SHP77 treated with DMSO at 0.1 percent for 48 hours (cell line): ENCODE results near the gene DDN.

ENCODE experiments used
- DNase-seq: peaks from one replicate; lab custom pipeline; 2025; lab: John Stamatoyannopoulos, UW

DDN gene

GRCh38 chr12:48981757-48982157, 17.4 kb downstream of the DDN start:
- no peak for DNase-seq

DNA sequence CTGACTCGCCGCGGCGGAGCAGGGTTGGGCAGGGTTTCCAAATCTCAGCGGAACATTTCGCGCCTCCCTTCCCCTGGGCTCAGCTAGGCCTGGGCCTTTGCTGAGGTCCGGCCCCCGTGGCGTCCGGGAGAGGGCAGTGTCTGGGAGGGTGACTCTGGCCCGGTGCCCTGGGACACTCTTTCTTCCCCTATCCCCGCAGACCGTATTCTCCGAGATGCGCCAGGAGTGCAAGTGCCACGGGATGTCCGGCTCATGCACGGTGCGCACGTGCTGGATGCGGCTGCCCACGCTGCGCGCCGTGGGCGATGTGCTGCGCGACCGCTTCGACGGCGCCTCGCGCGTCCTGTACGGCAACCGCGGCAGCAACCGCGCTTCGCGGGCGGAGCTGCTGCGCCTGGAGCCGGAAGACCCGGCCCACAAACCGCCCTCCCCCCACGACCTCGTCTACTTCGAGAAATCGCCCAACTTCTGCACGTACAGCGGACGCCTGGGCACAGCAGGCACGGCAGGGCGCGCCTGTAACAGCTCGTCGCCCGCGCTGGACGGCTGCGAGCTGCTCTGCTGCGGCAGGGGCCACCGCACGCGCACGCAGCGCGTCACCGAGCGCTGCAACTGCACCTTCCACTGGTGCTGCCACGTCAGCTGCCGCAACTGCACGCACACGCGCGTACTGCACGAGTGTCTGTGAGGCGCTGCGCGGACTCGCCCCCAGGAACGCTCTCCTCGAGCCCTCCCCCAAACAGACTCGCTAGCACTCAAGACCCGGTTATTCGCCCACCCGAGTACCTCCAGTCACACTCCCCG, 18.0 kb downstream of the DDN start:
- no peak for DNase-seq

DNA sequence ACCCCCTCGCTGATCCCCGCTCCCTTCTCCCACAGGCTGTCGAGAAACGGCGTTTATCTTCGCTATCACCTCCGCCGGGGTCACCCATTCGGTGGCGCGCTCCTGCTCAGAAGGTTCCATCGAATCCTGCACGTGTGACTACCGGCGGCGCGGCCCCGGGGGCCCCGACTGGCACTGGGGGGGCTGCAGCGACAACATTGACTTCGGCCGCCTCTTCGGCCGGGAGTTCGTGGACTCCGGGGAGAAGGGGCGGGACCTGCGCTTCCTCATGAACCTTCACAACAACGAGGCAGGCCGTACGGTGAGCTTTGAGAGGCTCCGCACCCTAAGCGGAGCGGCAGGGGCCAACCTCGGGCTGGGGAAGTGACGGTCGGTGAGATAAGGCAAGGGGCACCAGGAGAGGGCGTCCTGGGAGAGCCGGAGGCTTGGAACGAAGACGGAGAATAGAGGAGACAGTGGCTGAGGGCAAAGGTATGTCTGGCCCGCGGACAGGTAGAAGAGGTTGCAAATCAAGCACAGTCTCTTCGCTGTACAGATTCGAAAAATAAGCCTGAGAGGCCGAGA, 18.7 kb downstream of the DDN start:
- DNase-seq: no peak

GRCh38 chr12:48979602-48980388, 19.4 kb downstream of the DDN start:
- DNase-seq: no peak

- DNase-seq: no peak
Measured at GRCh38 chr12:48978741-48979601, 20.2 kb downstream of the DDN start.

DNA sequence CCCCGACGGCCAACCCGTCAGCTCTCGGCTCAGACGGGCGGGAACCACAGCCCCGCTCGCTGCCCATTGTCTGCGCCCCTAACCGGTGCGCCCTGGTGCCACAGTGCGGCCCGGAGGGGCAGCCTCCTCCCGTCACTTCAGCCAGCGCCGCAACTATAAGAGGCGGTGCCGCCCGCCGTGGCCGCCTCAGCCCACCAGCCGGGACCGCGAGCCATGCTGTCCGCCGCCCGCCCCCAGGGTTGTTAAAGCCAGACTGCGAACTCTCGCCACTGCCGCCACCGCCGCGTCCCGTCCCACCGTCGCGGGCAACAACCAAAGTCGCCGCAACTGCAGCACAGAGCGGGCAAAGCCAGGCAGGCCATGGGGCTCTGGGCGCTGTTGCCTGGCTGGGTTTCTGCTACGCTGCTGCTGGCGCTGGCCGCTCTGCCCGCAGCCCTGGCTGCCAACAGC, 20.9 kb downstream of the DDN start, which contains the start of gene WNT1:
TSS of gene WNT1 (plus strand) at position 32 of the 450 bp plus-strand sequence. CDS start at position 361, 329 bp downstream.
- no peak for DNase-seq

DNA sequence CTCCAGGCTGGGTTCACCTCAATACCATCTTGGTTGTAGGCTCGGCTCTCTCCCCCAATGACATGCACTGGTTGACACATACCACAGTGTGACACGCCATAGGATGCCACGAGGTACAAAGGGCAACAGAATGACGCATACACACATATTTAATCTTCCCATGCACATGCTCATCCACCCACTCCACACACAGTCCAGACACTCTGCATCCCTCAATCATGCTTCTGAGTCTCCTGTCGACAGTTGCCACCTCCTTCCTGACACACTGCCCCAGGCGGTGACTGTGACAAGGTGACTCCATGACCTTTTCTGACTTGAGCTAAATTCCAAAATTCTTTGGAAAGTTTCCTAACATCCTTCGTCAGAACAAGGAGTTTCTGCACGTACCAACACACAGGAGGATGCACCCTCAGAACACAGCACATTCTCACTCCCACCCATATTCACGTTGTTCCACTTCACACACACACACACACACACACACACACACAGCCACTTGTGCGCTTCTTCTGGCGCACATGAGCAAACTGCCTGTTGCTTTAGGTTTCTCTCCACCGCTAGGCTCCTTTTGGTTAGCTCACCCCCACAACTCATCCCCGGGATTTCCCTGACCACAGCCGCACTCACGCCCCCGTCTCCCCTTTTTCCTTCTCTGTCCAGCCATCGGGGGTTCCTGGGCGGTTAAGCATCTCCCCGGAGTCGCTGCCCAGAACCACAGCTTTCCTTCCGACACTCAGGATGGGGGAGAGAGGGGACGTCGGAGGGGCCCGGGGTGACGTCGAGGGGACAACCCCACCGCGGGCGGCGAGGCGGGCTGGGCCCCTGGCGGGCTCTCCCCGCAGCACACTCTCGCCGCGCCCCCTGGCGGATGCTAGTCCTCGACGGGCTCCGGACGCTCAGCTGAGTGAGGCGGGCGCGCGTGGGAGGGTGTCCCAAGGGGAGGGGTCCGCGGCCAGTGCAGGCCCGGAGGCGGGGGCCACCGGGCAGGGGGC, 21.6 kb downstream of the DDN start:
- no peak for DNase-seq

DNA sequence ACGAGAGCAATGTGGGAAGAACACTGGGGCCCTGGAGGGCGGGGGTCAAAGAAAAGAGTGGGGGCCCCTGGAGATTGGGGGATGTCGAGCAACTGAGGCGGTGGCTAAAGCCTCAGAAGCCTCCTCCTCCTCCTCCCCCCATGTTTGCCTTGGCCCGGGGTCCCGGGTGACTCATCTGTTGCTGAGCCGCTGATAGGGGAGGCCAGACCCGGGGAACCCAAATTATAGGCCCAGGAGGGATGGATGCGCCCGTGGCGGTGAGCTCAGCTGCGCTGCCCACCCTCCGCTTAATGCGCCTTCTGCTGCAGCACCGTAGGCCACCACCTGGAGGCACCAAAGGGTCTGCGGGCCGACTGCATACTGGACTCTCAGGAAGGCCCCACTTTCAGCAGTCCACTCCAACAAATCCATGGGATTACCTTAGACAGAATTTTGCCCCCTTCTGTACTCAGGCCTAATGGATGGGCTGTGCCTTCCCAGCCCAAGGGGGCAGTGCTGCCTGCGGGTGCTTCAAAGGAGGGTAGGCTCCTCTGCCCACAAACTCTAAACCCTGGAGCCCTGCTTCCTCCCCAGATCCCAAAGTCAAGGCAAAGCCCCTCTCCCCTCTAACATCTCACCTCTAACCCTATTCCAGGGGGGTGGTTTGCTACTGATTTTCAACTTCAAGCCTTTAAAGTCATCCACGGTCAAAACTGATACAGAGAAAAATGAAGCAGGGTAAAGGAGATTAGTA, 25.1 kb downstream of the DDN start:
- DNase-seq: no peak

DNA sequence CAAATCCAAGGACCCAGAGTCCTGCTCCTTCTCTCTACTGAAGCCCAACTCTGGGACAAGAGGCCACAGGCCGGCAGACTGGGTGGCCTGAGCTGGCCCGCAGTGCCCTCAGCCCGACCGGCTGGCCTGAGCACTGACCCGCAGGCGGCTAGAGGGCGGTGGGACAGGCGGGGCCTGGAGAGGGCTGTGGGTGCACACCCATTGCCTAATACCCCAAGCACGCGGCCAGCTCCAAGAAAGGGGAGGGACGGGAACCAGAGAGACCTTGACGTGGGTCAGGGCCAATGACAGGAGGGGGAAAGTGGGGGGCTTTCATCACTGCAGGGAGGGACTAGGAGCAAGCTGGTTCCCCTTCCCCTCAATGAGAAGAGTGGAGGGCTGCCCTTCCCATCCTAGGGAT, 25.6 kb downstream of the DDN start:
- DNase-seq: no peak

- no peak for DNase-seq
Measured at GRCh38 chr12:48972952-48973483, 26.2 kb downstream of the DDN start.

DNA sequence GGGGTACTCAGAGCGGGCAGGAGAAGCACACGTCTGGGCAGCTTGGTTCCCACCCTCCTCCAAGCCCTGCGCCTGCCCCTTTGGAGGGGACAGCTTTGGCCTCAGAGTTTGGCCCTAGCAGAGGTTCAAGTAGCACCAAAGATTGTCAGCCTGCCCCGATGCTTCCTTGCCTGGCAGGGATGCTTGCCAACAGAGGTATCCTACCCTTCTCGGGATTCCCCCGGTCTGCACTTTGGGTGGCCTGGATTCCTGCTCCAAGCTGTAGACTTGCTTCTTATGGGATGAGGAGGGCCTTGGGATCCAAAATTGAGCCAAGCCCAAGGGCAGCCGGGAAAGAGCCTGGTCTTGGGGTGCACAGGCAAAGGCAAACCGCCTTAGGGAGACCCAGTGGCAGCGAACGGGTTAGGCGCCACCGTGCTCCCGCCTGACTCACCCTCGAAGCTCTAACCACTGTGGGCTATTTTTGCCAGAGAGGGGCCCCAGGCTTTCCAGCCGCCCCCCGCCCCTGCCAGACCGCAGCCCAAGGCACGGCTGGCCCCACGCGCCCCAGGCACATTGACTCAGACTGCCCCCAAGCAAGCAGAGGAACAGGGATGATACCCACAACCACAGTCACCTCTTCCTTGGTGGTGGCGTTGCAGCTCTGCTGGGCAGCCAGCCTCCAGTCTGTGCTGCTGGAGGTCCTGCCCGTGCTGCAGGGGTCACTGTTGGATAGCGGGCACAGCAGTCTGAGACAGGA, 26.8 kb downstream of the DDN start:
- no peak for DNase-seq

GRCh38 chr12:48970702-48971334, 28.4 kb downstream of the DDN start:
- DNase-seq: no peak

DNA sequence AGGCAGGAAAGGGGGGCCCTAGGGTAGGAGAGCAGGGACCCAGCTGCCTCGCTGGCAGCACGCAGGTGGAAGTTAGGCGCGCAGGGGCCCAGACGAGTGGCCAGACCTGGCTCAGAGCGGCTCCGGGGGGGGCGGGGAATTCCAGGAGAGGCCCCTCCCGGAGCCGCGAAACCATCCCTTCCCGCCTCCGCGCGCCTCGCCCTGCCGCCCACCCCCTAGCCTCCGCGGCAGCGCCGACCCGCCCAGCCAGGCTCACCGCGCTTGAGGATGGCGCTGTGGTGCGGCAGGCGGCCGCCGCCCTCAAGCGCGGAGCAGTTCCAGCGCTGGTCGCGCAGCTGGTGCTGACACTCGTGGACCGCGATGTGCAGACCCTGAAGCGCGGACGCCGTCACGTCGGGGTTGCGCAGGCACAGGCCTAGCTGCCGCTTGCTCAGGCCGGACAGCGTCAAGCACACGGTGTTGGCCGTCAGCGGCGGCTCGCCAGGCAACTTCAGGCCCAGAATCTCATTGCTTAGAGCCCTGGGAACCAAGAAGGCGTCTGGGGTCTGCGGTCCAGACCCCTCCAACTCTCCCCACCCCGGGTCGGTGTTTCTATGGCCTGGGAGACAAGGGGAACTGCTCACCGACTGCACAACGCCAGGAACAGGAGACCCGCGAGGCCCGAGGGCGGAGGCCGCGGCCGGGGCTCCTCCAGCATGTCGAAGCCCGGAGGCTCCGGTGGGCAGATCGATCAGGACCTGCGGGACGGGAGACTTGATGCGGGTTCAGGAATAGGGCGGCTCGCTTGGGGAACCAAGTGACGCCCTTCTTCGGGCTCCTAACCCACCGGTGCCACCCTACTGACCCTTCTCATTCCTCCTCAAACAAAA, 29.1 kb downstream of the DDN start:
- DNase-seq: no peak

- DNase-seq: no peak
Measured at GRCh38 chr12:48969160-48969771, 29.9 kb downstream of the DDN start.

GRCh38 chr12:48968467-48968866, 30.7 kb downstream of the DDN start:
- DNase-seq: no peak

DNA sequence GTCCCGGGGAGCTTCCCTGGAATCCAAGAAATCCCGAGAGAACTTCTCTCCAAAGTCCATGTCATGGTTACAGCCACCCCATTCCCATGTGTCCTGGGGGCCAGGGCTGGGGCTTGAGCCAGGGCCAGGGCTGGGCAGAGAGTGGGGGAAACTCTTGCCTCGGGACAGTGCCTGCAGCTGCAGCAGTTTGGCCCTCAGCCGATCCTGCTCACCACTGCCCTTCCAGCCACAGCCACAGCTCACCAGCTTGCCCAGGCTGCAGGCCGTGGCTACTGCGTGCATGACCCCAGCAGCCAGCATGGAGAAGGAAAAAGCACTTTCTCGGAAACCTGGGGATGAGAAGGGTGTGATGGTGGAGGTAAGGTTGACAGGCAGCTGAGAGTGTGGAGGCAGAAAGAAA, 31.2 kb downstream of the DDN start:
- no peak for DNase-seq
